ENCODE results near the gene ARHGAP31.

Gene ARHGAP31

DNA sequence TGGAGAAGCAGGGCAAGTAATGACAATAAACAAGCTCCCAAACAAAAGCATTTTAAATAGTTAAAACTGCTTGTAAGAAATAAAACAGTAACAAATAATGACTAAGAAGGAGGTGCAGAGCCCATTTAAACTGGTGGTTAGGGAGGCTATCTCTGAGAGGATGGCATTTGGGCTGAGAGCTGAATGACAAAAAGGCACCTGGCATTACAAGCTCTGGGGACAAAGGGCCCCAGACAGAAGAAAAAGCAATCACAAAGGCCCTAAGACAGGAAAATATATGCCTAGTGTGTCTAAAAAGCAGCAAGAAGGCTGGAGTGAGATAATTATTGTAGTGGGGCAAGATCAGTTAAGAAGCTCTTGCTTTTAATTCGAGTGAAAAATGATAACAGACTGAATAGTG, 159.6 kb downstream of the ARHGAP31 start:
- no peak overlapping the region for H3K4me3 ChIP-seq (replicated peaks; ENCODE audit: insufficient read depth, low read length)
- H3K27me3 ChIP-seq (ENCODE audit: insufficient read depth, poor library complexity, severe bottlenecking), result no peaks in the 10 kb centered on the region
- H3K27ac ChIP-seq (replicated peaks), result no peak overlapping the region
- DNase-seq (ENCODE audit: low read depth in 1 of 2, low spot score in 1 of 2), result no peak
- TF ChIP-seq, protein P1, sequence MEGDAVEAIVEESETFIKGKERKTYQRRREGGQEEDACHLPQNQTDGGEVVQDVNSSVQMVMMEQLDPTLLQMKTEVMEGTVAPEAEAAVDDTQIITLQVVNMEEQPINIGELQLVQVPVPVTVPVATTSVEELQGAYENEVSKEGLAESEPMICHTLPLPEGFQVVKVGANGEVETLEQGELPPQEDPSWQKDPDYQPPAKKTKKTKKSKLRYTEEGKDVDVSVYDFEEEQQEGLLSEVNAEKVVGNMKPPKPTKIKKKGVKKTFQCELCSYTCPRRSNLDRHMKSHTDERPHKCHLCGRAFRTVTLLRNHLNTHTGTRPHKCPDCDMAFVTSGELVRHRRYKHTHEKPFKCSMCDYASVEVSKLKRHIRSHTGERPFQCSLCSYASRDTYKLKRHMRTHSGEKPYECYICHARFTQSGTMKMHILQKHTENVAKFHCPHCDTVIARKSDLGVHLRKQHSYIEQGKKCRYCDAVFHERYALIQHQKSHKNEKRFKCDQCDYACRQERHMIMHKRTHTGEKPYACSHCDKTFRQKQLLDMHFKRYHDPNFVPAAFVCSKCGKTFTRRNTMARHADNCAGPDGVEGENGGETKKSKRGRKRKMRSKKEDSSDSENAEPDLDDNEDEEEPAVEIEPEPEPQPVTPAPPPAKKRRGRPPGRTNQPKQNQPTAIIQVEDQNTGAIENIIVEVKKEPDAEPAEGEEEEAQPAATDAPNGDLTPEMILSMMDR (IDR thresholded peaks at IDR 0.05; ENCODE audit: insufficient read depth, low read length), result no peak
- no peak for TF ChIP-seq SPI1 (IDR thresholded peaks at IDR 0.05; ENCODE audit: borderline replicate concordance, low read depth)

DNA sequence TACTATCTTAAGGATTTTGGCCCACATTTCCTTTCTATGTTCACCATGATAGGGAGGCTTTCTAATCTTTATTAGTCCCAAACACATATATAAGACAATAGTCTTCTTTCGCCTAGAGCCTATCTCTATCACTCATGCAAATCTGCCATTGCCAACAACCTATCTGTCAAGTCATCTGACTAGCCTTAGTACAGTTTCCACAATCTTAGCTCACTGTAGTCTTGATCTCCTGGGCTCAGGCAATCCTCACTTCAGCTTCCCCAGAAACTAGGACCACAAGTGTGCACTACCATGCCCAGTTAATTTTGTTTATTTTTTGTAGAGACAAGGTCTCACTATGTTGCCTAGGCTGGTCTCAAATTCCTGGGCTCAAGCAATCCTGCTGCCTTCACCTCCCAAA, 162.3 kb downstream of the ARHGAP31 start:
- no peak overlapping the region for H3K27ac ChIP-seq (replicated peaks)
- TF ChIP-seq POLR2AphosphoS5 (IDR thresholded peaks at IDR 0.05; ENCODE audit: low read depth) (no peak), SPI1 (IDR thresholded peaks at IDR 0.05; ENCODE audit: borderline replicate concordance, low read depth) (no peak), GABPA (IDR thresholded peaks at IDR 0.05; ENCODE audit: low read depth) (no peak)
- TF ChIP-seq, protein P1 (IDR thresholded peaks at IDR 0.05; ENCODE audit: insufficient read depth, low read length), result no peak
- TF ChIP-seq, protein P2, sequence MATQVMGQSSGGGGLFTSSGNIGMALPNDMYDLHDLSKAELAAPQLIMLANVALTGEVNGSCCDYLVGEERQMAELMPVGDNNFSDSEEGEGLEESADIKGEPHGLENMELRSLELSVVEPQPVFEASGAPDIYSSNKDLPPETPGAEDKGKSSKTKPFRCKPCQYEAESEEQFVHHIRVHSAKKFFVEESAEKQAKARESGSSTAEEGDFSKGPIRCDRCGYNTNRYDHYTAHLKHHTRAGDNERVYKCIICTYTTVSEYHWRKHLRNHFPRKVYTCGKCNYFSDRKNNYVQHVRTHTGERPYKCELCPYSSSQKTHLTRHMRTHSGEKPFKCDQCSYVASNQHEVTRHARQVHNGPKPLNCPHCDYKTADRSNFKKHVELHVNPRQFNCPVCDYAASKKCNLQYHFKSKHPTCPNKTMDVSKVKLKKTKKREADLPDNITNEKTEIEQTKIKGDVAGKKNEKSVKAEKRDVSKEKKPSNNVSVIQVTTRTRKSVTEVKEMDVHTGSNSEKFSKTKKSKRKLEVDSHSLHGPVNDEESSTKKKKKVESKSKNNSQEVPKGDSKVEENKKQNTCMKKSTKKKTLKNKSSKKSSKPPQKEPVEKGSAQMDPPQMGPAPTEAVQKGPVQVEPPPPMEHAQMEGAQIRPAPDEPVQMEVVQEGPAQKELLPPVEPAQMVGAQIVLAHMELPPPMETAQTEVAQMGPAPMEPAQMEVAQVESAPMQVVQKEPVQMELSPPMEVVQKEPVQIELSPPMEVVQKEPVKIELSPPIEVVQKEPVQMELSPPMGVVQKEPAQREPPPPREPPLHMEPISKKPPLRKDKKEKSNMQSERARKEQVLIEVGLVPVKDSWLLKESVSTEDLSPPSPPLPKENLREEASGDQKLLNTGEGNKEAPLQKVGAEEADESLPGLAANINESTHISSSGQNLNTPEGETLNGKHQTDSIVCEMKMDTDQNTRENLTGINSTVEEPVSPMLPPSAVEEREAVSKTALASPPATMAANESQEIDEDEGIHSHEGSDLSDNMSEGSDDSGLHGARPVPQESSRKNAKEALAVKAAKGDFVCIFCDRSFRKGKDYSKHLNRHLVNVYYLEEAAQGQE (IDR thresholded peaks at IDR 0.05; ENCODE audit: insufficient replicate concordance, low read depth), result no peak

DNA sequence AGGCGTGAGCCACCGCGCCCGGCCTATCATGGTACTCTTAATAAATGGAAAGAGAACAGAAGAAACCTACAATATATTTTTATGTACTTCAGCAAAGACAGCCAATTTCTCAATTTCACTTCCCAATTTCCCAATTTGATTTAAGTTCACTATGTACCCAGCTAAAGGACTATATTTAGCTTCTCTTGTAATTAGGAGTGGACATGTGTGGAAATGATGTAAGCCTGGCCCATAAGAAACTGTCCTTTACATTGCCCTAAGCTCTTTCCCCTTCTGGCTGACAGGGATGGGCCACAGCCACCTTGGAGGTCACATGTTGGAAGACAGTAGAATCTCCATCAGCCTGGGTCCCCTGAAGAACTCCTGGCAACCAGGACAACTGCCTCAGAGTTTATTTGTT, 163.1 kb downstream of the ARHGAP31 start:
- DNase-seq (ENCODE audit: low read depth in 1 of 2, low spot score in 1 of 2), result peak in 1 of 2 experiments; percentile 42
- H3K27me3 ChIP-seq (ENCODE audit: insufficient read depth, poor library complexity, severe bottlenecking), result no peaks in the 10 kb centered on the region
- H3K27ac ChIP-seq (replicated peaks), result no peak overlapping the region
- H3K4me3 ChIP-seq (replicated peaks; ENCODE audit: insufficient read depth, low read length), result no peak overlapping the region
- no peak for TF ChIP-seq GABPA (IDR thresholded peaks at IDR 0.05; ENCODE audit: low read depth)
- TF ChIP-seq, protein P1 (IDR thresholded peaks at IDR 0.05; ENCODE audit: insufficient read depth, low read length), result no peak
- no peak for TF ChIP-seq POLR2AphosphoS5 (IDR thresholded peaks at IDR 0.05; ENCODE audit: low read depth)
- TF ChIP-seq, protein P2 (IDR thresholded peaks at IDR 0.05; ENCODE audit: insufficient replicate concordance, low read depth), result no peak
- no peak for TF ChIP-seq SPI1 (IDR thresholded peaks at IDR 0.05; ENCODE audit: borderline replicate concordance, low read depth)

More for the DNA sequence above, 162.3 kb downstream of the ARHGAP31 start:
- DNase-seq (ENCODE audit: low read depth in 1 of 2, low spot score in 1 of 2), result no peak
- Histone ChIP-seq H3K27me3 (ENCODE audit: insufficient read depth, poor library complexity, severe bottlenecking) (no peaks in the 10 kb centered on the region), H3K4me3 (replicated peaks; ENCODE audit: insufficient read depth, low read length) (no peak overlapping the region)
